ENCODE measurements around the gene POLN.
"Not testable (repeated sequence)": the region's sequence is repeated elsewhere in the genome, so short reads cannot be mapped to it uniquely, and the experiment has no call there.

Gene POLN

DNA sequence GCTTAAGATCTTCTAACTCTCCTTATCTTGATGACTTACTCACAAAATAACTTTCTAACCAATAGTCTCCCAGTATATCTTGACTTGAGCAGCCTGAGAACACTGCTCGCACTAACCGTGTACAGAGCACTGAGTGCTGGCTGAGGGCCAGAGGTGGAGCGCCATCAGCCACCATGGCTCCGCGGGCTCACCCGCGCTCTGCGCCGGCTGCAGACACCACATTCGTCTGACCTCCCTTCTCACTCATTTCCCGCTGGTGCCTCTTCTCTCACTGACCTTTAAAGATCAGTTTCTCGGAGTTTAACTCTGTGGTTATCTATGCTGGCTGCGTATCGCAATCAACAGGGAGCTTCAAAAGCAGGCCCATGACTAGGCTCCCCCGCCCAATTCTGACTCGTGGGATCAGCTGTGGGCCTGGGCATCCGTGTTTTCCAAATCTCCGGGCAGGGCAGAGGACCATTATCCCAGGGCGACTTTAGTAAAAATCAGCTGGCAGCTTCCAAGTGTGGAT, 78.6 kb downstream of the POLN start:
- DNase-seq (ENCODE audit: low read depth): no peak

DNA sequence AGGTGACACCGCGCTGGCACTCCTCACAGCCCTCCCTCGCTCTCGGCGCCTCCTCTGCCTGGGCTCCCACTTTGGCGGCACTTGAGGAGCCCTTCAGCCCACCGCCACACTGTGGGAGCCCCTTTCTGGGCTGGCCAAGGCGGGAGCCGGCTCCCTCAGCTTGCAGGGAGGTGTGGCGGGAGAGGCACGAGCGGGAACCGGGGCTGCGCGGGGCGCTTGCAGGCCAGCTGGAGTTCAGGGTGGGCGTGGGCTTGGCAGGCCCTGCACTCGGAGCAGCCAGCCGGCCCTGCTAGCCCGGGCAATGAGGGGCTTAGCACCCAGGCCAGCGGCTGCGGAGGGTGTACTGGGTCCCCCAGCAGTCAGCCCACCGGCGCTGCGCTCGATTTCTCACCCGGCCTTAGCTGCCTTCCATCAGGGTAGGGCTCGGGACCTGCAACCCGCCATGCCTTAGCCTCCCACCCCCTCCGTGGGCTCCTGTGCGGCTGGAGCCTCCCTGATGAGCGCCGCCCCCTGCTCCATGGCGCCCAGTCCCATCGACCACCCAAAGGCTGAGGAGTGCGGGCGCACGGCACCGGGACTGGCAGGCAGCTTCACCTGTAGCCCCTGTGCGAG, 80.7 kb downstream of the POLN start:
- DNase-seq (ENCODE audit: low read depth): not testable (repeated sequence)

- DNase-seq (ENCODE audit: low read depth): no peak
Observed at GRCh38 chr4:2159931-2160330, 82.0 kb downstream of the POLN start.

DNA sequence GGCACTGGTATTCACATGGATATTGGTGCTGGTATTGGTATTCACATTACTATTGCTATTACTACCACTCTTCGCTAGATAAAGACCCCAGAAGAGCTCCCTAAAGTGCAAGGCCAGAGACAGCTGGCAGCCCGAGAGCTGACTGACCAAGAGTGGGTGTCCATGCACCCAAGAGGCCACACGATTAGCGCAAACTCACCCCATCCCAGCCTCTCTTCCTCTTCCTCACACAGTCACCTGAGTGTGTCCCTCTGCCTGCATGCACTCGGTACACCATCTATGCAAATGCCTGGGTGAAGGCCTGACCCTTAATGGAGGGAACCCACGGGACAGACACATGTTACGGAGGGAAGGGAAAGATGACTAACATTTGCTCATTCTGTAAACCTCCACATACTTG, 86.7 kb downstream of the POLN start:
- DNase-seq (ENCODE audit: low read depth): no peak

DNA sequence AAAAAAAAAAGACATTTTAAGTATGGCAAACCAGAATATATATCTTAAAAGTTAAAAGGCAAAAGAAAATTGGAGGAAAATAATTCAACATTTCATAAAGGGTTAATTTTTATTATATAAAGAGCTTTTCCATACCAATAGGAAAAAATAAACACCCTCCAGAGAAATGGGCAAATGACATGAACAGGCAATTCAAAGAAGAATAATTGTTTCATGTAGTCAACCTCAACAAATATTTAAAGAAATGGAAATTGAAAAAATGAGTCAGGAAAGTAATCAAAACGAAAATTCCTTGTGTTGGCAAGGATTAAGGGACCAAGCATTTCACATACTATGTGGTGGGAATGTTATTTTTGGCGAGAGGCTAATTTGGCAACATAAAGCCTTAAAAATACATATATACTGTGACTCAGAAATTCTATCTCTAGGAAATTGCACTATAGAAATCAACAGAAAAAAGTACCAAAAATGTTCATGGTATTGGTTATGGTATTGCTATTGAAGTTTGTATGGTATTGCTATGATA, 87.6 kb downstream of the POLN start:
- DNase-seq (ENCODE audit: low read depth): no peak

GRCh38 chr4:2151544-2151943, 90.4 kb downstream of the POLN start:
- DNase-seq (ENCODE audit: low read depth): no peak

GRCh38 chr4:2150076-2150475, 91.8 kb downstream of the POLN start:
- no peak for DNase-seq (ENCODE audit: low read depth)

- DNase-seq (ENCODE audit: low read depth): no peak
Observed at GRCh38 chr4:2142630-2143427, 99.1 kb downstream of the POLN start.

DNA sequence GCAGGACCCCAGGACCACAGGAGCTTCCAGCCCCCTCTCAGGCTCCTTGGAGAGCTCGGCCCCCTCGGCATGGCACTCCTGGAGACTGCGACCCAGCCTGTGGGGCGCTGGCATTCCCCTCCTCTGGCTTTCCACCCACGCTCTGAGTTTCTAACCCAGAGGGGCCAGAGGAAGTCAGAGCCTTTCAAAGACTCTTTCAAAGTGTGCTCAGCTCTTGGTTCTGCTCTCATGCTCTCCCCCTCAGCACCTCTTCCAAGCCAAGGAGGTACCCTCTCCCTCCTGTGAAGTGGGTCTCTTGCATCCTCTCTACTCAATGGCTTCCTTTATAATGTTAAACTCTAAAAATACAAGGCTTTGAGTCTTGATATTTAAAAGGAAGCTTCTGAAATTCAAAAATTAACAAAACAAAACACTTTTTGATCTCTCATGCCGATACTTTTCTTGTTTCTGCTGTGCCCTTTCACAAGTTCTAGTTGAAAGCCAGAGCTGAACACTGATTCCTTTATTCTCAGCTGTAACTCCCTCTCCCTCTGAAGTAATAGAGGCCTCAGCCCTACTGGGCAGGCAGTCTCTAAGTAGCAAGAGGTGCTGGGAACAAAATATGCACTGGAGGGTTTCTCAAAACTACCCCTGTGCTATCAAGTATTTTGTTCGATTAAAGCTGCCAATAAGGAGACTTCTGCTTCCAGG, 100.0 kb downstream of the POLN start:
- DNase-seq (ENCODE audit: low read depth): no peak

GRCh38 chr4:2141022-2141761, 100.7 kb downstream of the POLN start:
- DNase-seq (ENCODE audit: low read depth): no peak

DNA sequence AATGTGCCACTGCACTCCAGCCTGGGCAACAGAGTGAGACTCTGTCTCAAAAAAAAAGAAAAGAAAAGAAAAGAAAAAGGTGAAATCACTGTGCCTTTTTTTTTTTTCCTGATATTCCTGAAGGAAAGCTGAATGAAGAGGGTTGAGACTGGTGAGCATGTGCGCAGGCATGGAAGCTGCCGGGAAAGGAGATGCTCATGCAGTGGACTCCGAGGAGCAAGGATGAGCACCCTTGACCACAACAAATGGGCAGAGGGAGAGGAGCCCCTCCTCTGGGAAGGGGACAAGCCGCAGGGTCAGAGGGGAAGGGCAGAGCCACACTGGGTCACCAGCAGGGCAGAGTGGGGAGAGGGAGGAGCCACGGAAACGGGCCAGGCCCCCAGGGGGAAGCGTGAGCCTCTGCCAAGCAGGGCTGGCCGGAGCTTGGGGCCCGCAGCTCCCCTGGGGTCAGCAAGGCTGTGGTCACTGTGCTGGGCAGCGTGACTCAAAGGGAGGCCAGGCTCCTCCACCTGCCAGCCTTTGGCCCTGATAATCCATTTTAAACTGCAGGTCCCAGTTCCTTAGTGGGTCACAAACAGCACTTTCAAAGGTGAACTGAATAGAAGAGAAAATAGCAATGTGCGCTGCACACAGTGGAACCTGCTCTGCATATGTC, 102.9 kb downstream of the POLN start:
- DNase-seq (ENCODE audit: low read depth): no peak

DNA sequence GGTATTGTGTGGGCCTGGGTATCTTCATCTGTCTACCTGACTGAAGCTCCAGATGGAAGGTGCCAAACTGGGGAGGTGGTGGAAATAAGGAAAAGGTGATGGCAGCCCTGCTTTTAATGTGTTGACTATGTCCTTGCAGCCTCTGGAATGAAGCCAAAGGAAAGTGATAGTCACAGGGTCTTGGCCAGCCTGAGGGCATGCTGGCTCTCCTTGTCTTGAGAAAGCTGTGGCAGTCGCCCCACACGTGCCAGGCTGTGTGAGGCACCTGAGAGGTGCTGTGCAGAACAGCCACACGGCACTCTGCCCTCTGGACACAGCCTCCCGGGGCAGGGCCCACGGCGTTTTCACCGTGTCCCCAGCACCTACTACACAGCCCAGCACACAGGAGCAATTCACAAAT, 105.2 kb downstream of the POLN start:
- no peak for DNase-seq (ENCODE audit: low read depth)

- DNase-seq (ENCODE audit: low read depth): no peak
Observed at GRCh38 chr4:2135083-2135482, 106.8 kb downstream of the POLN start.

DNA sequence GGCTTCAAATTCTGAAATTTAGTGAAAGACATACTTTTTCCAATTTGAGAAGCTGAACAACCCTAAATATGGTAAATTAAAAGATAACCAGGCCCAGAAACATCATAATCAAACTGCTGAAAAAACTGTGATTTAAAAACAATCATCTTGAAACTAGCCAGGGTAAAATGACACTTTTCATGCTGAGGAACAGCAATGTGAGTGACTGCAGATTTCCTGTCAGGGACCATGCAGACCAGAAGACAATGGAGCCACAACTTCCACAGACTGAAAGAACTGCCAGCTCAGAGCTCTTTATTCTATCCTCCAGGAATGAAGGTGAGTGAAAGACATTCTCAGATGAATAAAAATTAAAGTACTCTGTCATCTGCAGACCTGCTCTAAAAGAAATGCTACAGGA, 109.5 kb downstream of the POLN start:
- DNase-seq (ENCODE audit: low read depth): no peak

DNA sequence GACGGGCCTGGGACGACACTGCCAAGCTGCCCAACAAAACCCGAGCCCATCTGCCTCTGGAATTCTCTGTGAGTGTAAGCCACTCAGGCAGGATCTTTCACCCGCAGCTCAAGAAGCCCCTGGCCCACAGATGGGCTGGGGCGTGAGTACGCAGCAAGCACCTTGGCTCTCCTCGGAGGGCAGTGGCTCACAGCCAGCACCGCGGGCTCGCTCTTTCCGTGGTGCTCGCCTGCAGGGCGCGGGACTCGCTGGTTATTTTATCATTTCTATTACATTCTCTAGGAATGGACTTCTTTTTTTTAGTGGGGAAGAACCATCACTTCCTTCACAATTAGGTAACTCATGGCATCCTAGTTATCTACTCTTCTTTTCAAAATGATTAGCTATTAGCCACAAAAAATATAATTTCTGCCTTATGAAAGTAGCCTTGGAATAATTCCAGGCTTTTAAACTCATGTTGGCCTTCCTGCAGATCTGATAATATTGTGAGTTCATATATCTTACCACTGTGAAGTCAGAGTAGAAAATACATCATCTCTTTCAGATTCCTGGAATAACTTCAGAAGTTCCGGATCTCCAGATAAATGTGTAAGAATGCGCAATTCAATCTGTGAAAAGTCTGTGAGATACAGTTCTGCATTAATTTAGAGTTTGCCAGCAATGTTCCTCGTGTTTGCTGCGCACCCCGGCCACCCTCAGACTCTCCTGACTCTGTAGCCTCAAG, 114.2 kb downstream of the POLN start:
- no peak for DNase-seq (ENCODE audit: low read depth)

- DNase-seq (ENCODE audit: low read depth): no peak
Observed at GRCh38 chr4:2126309-2127043, 115.4 kb downstream of the POLN start.

DNA sequence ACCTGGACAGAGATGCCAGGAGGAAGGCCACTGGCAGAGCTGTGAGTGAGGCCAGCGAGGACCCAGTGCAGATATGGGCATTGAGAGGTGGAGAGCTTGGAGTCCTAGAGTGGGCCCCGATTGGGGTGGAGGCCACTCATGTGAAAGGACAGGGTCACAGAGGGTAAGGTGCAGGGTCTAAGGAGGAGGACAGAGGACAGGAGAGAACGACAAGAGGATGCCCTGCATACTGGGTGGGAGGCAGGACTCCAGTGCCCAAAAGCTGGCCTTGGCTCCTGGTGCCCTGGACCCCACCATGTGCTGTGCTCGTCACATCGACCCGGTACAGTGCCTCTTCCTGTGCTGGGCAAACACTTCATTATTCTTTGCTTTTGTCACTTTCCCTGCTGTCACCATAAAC, 116.1 kb downstream of the POLN start:
- DNase-seq (ENCODE audit: low read depth): no peak

DNA sequence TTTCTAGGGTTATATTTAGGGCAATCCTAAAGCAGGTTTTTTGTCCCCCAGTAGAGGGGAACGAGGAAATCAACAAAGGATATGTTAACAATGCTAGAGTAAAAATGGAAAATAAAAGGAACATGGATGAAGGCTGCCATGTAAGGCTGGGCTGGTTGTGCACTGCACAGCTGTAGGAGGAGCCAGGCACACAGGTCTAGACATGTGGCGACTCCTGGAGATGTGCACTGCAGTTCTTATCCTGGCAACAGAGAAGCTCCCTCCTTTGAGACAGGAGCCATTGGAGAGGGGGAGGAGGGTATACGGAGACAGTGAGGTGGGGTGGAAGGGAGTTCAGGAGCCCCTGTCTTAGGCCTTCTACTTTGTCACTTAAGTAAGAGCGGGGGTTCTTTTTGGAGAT, 116.9 kb downstream of the POLN start:
- DNase-seq (ENCODE audit: low read depth): no peak

GRCh38 chr4:2116687-2117400, 125.1 kb downstream of the POLN start:
- DNase-seq (ENCODE audit: low read depth): no peak

DNA sequence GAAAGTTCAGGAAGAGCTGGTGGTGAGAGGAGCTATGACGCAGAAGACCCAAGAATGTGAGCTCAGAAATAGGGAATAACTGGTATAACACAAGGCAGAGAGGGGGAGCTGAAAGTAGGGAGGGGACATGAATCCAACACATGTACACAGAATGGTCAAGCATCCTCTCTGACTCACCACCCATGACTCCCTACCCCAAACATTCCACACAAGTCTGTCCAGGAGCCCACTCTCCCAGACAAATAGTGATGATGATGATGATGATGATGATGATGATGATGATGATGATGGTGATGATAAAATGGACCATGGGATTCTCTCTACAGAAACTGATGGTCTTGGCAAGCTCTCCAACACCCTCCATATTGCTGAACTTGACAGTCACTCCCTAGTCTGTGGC, 136.4 kb downstream of the POLN start:
- no peak for DNase-seq (ENCODE audit: low read depth)

Data from activated T-helper 9 cell treated with anti-CD3 and anti-CD28 coated beads, Interleukin-2, amount 50 U/mL, for 16 hours (primary cell).